ENCODE results near the gene DSCAML1. TPM values are rescaled to one million over a fixed set of nuclear protein-coding genes. Genes with fewer than 3 reads are reported as not detected.

Gene DSCAML1
- total RNA-seq, 1 donor from 2014 or later = 0.16 TPM

- no peak overlapping the region for H3K4me2 ChIP-seq (ENCODE audit: low read length)
- Mint-ChIP-seq H3K4me3 (ENCODE audit: unreplicated experiment) (no peak overlapping the region), H3K4me1 (ENCODE audit: low read depth, unreplicated experiment) (peaks cover 6% of the 10 kb centered on the region), H3K9me3 (ENCODE audit: unreplicated experiment) (no peaks in the 10 kb centered on the region), H3K27ac (ENCODE audit: unreplicated experiment) (no peak overlapping the region), H3K27me3 (ENCODE audit: low read depth, unreplicated experiment) (peaks cover 64% of the 10 kb centered on the region), H3K36me3 (ENCODE audit: low read depth, unreplicated experiment) (no peaks in the 10 kb centered on the region)
- H3K27me3 ChIP-seq (ENCODE audit: insufficient read depth, low read length) = peaks cover 27% of the 10 kb centered on the region
- no peaks in the 10 kb centered on the region for H3K79me2 ChIP-seq (ENCODE audit: insufficient read depth, low read length)
- H3K9me3 ChIP-seq (ENCODE audit: insufficient read depth, low read depth, low read length) = no peaks in the 10 kb centered on the region
- FAIRE-seq (no peak), DNase-seq (ENCODE audit: low read depth) (no peak)
- no peak overlapping the region for H3K27ac ChIP-seq (ENCODE audit: low read depth, low read length)
- H2AFZ ChIP-seq (ENCODE audit: low read depth, low read length) = no peak overlapping the region
- no peaks in the 10 kb centered on the region for H4K20me1 ChIP-seq (ENCODE audit: insufficient read depth, low read length)
- no peak overlapping the region for H3K4me3 ChIP-seq (ENCODE audit: insufficient read depth, low read depth, low read length)
- no peak for TF ChIP-seq EZH2 (IDR thresholded peaks at IDR 0.05; ENCODE audit: insufficient read depth, low read length)
- TF ChIP-seq, protein P1, sequence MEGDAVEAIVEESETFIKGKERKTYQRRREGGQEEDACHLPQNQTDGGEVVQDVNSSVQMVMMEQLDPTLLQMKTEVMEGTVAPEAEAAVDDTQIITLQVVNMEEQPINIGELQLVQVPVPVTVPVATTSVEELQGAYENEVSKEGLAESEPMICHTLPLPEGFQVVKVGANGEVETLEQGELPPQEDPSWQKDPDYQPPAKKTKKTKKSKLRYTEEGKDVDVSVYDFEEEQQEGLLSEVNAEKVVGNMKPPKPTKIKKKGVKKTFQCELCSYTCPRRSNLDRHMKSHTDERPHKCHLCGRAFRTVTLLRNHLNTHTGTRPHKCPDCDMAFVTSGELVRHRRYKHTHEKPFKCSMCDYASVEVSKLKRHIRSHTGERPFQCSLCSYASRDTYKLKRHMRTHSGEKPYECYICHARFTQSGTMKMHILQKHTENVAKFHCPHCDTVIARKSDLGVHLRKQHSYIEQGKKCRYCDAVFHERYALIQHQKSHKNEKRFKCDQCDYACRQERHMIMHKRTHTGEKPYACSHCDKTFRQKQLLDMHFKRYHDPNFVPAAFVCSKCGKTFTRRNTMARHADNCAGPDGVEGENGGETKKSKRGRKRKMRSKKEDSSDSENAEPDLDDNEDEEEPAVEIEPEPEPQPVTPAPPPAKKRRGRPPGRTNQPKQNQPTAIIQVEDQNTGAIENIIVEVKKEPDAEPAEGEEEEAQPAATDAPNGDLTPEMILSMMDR (IDR thresholded peaks at IDR 0.05; ENCODE audit: insufficient read depth, low read depth, low read length) = no peak
- H3K36me3 ChIP-seq (ENCODE audit: insufficient read depth, low read length) = no peaks in the 10 kb centered on the region
- H3K4me1 ChIP-seq (ENCODE audit: insufficient read depth, low read length) = no peaks in the 10 kb centered on the region
- H3K9ac ChIP-seq (ENCODE audit: low read length) = no peak overlapping the region
Observed at GRCh38 chr11:117489999-117490679, 306.9 kb downstream of the DSCAML1 start.

- Mint-ChIP-seq H3K36me3 (ENCODE audit: low read depth, unreplicated experiment) (no peaks in the 10 kb centered on the region), H3K27me3 (ENCODE audit: low read depth, unreplicated experiment) (peaks cover 60% of the 10 kb centered on the region), H3K27ac (ENCODE audit: unreplicated experiment) (no peak overlapping the region), H3K9me3 (ENCODE audit: unreplicated experiment) (no peaks in the 10 kb centered on the region), H3K4me1 (ENCODE audit: low read depth, unreplicated experiment) (peaks cover 7% of the 10 kb centered on the region), H3K4me3 (ENCODE audit: unreplicated experiment) (no peak overlapping the region)
- H2AFZ ChIP-seq (ENCODE audit: low read depth, low read length) = no peak overlapping the region
- no peaks in the 10 kb centered on the region for H3K79me2 ChIP-seq (ENCODE audit: insufficient read depth, low read length)
- H3K27ac ChIP-seq (ENCODE audit: low read depth, low read length) = no peak overlapping the region
- DNase-seq (ENCODE audit: low read depth) (no peak), FAIRE-seq (no peak)
- TF ChIP-seq, protein P1 (IDR thresholded peaks at IDR 0.05; ENCODE audit: insufficient read depth, low read depth, low read length) = no peak
- no peak for TF ChIP-seq EZH2 (IDR thresholded peaks at IDR 0.05; ENCODE audit: insufficient read depth, low read length)
- no peak overlapping the region for H3K4me2 ChIP-seq (ENCODE audit: low read length)
- H4K20me1 ChIP-seq (ENCODE audit: insufficient read depth, low read length) = no peaks in the 10 kb centered on the region
- H3K9ac ChIP-seq (ENCODE audit: low read length) = no peak overlapping the region
- H3K27me3 ChIP-seq (ENCODE audit: insufficient read depth, low read length) = peaks cover 24% of the 10 kb centered on the region
- H3K36me3 ChIP-seq (ENCODE audit: insufficient read depth, low read length) = no peaks in the 10 kb centered on the region
- H3K4me1 ChIP-seq (ENCODE audit: insufficient read depth, low read length) = no peaks in the 10 kb centered on the region
- no peak overlapping the region for H3K4me3 ChIP-seq (ENCODE audit: insufficient read depth, low read depth, low read length)
- H3K9me3 ChIP-seq (ENCODE audit: insufficient read depth, low read depth, low read length) = no peaks in the 10 kb centered on the region
Observed at GRCh38 chr11:117488996-117489952, 307.7 kb downstream of the DSCAML1 start.
